Activated CD8-positive, alpha-beta memory T cell treated with anti-CD3 and anti-CD28 coated beads for 24 hours (primary cell): ENCODE results near the gene GLCCI1.

Experiments used
- DNase-seq: peaks from one replicate; pipeline ENCODE4 v3.0.0-alpha.2; 2020

The GLCCI1 gene

DNA sequence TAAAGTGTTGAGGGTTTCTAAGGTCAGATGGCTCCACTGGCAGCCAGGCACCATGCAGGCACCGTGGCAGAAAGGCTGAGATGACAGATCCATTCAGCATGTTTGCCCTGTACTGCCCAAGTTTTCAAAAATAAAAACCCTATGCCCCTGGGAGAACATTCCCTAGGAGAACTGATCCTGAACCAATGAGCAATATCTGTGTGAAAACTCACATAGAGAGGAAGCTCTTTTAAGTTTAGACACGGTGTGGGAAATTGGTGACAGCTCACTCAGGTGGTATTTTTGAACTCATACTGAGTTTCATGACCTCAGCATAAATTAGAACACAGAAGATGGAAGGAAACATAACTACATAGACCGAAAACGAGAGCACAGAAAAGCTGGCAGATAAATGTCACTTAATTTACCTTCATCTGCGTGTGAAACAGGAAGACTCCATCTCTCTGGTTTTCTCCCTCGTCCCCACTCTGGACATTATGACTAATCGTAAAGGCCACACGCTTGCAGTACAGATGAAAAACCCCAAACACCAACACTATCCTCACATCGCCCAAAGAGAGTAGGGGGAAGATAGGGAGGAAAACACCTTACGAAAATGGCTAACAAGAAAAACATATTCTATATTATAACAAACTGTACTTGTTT, 165.6 kb downstream of the GLCCI1 start:
- DNase-seq = no peak

DNA sequence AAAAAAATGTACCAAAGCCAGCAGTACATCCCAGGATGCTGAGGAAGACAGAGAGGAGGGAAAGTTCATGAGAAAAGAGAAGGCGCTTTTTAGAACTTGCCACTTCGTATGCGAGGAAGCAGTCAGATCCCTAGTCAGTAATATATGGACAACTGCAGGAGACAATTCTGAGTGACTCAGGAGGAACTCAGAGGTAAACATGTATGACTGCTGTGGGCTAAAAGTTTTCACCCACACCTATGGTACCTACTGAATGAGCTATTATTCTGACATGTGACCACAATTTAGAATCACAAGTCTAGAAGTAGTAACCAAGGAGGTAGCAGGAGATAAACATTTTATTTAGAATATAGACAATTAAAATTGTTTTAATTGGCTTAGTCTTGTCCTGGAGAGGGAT, 166.8 kb downstream of the GLCCI1 start:
- no peak for DNase-seq

- DNase-seq = no peak
Measured at GRCh38 chr7:8136051-8136730, 167.6 kb downstream of the GLCCI1 start.
